Neural progenitor cell (in vitro differentiated cells): ENCODE results near the gene METTL23.

Experiments used
- EZH2 ChIP-seq: fragments of 200-600 bp; sonication (generic); IDR thresholded peaks from 2 replicates; pipeline ENCODE4 v1.6.1; 2017; ENCODE audit warnings: antibody characterized with exemption, mild to moderate bottlenecking, moderate library complexity
- TF ChIP-seq, protein P1 (sequence below): fragments of 200-600 bp; sonication (generic); IDR thresholded peaks from 2 replicates; pipeline ENCODE4 v1.5.1; 2017; ENCODE audit warnings: antibody characterized with exemption, mild to moderate bottlenecking

DNA sequence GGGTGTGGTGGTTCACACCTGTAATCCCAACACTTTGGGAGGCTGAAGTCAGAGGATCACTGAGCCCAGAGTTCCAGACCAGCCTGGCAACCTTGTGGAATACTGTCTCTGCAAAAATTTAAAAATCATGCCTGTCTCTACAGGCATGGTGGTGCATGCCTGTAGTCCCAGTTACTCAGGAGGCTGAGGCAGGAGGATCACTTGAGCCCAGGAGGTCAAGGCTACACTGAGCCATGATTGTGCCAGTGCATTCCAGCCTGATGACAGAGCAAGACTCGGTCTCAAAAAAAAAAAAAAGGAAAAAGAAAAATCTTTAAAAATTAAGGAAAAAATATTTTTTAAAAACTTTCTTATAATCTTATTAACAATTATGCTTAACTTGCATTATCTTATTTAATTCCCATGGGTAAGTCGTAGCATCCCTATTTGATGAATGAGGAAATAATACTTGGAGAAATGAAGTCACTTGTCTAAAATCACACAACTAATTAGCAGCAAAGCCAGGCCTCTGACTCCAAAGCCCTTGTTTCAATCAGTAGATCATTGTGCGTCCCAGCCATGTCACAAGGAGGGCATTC lies 24.9 kb downstream of the METTL23 start:
- TF ChIP-seq, protein P1, sequence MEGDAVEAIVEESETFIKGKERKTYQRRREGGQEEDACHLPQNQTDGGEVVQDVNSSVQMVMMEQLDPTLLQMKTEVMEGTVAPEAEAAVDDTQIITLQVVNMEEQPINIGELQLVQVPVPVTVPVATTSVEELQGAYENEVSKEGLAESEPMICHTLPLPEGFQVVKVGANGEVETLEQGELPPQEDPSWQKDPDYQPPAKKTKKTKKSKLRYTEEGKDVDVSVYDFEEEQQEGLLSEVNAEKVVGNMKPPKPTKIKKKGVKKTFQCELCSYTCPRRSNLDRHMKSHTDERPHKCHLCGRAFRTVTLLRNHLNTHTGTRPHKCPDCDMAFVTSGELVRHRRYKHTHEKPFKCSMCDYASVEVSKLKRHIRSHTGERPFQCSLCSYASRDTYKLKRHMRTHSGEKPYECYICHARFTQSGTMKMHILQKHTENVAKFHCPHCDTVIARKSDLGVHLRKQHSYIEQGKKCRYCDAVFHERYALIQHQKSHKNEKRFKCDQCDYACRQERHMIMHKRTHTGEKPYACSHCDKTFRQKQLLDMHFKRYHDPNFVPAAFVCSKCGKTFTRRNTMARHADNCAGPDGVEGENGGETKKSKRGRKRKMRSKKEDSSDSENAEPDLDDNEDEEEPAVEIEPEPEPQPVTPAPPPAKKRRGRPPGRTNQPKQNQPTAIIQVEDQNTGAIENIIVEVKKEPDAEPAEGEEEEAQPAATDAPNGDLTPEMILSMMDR: no peak
- TF ChIP-seq EZH2: no peak
